ENCODE results near the gene DNAJC15.
"Not testable (repeated sequence)": the region's sequence is repeated elsewhere in the genome, so short reads cannot be mapped to it uniquely, and the experiment has no call there.

The DNAJC15 gene

DNA sequence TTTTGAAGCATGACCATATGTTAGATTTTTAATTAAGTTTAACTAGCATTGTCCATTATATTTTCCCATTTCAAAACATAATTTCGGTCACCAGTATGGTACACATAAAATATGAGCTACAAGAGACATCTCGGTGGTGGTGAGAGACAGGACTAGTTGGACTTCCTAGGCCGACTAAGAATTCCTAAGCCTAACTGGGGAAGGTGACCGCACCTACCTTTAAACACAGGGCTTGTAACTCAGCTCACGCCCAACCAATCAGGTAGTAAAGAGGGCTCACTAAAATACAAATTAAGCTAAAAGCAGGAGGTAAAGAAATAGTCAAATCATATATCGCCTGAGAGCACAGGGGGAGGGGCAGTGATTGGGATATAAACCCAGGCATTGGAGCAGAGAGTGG lies 22.9 kb downstream of the DNAJC15 start:
- DNase-seq: no peak

DNA sequence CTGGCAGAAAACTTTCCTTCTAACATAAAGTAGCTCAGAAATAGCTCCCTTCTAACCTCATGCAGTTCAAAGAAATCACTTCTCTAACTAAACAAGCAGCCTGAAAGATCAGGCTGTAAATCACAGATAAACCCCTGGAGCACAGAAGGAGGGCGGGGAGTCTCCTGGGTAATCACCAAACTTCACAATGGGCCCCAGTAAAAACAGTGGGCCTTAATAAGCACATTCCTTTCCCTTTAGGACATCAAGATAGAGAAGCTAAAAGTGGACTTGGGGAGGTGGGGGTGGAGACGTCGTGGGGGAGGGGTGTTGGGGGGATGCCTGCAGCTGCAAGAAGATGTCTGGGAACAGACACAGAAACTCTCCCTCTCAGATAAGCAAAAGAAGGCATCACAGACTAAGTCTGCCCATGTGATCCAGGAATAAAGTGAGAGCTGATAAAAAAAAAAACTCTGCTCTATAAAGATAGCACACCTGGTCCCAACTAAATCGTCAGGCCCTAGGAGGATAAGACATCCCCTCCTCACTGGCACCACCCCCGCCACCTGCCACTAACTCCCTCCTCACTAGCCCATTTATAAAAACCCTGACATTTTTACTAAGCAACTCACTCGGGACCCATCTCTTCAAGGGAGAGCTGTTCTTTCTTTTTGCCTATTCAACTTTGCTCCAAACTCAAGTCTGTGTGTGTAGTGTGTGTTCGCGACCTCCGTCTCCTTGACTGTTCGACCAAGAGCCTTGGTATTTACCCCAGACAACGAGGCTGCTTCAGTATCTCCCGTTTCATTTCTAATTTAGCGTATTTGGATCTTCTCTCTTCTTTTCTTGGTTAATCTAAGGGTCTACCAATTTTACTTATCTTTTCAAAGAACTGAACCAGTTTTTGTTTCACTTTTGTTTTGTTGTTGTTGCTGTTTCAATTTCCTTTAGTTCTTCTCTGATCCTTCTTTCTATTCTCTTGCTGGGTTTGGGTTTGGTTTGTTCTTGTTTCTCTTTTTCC lies 31.7 kb downstream of the DNAJC15 start:
- DNase-seq: no peak

DNA sequence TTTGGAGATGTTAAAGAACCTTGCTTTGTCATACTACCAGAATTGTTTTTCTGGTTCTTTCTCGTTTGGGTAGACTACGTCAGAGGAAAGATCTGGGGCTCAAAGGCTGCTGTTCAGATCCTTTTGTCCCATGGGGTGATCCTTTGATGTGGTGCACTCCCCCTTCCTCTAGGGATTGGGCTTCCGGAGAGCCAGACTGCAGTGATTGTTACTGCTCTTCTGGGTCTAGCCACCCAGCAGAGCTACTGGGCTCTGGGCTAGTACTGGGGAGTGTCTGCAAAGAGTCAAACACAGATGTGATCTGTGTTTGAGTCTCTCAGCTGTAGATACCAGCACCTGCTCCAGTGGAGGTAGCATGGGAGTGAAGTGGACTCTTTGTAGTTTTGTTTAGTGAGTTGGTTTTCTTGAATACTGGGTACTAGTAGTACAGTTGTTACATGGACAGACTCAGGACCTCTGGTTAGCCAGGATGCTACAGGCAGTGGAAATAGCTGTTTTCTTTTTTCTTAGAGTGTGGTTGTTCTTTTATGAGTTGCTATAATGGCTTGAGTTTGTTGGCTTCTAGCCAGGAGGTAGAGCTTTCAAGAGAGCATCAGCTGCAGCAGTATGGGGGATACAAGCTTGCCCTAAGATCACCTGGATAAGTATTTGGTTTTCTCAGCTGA lies 34.4 kb downstream of the DNAJC15 start:
- no peak for DNase-seq

DNA sequence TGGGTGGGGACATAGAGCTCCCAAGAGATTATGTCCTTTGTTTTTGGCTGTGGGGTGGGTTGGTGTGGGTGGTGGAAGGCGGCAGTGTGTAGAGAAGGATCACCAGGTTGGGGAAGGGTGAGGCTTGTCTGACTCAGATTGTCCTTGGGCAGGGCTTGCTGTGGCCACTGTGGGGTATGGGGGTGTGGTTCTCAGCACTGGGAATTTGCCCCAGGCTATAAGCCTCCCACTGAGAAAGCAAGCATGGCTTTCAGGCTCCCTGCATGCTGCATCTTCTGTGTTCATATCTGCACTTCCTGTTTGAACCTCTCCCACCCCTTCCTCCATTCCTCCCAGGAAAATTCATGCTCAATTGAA lies 34.9 kb downstream of the DNAJC15 start:
- DNase-seq: no peak

DNA sequence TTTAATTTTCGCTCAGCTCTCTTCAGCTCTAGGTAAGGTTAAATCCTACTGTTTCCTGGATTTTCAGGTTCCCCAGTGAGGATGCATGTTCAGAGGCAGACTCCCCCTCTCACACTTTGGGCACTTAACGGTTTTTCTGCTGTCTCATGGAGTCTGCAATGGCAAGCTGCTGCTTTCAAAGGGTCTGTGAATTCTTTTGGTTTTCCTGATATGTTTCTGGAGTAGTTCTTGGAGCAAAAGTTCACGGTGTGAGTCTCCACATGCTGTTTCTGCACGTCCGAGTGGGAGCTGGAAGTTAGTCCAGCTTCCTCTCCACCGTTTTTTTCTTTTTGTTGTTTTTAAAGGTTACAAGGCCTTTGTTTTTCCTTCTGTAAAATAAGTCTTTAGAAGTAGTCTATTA lies 35.4 kb downstream of the DNAJC15 start:
- no peak for DNase-seq

DNA sequence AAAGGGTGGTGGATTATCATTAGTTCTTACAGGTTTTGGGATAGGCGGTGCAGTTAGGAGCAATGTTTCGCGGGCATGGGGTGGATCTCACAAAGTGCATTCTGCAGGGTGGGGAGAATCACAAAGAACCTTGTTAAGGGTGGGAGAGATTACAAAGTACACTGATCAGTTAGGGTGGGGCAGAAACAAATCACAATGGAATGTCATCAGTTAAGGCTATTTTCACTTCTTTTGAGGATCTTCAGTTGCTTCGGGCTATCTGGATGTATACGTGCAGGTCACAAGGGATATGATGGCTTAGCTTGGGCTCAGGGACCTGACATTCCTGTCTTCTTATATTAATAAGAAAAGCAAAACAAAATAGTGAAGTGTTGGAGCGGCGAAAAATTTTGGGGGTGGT lies 36.4 kb downstream of the DNAJC15 start:
- not testable (repeated sequence) for DNase-seq

DNA sequence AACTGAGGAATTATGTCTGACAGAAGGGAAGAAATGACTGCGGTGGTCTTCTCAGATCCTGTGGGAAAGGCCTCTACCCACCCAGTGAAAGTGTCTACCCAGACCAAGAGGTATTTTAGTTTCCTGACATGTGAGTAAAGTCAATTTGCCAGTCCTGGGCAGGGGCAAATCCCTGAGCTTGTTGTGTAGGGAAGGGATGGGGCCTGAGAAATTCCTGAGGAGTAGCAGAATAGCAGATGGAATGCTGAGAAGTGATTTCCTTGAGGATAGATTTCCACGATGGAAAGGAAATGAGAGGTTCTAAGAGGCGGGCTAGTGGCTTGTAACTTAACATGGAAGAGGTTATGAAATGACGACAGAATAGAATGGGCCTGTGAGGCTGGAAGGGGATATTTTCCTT lies 37.4 kb downstream of the DNAJC15 start:
- DNase-seq: not testable (repeated sequence)

DNA sequence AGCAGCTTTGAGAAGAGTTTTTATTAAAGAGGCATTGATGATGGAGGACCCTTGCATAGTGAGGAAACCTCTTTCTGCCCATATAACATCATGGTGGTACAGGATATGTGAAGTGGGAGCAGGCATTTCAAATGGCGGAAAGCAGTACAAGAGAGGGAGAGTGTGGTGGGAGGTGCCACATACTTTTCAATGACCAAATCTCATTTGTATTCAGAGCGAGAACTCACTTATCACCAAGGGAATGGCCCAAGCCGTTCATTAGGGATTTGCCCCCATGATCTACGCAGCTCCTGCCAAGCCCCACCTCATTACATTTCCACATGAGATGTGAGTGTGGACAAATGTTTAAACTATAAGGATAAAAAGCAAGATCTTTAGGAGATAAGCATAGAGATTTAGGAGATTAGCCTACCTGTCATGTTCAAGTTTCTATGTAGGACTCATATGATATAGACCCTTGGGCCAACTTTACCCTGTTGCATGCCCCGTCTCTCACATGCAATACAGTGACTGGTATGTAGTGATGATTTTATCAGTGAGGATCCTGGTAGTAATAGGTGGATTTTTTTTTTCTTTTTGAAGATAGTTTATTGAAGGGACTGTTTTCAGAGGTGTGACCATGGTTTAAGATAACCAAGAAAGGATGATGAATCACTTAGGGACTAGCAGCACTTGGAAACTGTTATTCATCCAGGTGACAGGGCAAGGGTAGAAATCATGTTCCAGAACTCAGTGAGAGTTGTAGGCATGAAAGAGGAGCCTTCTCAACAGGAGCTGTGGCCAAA lies 38.3 kb downstream of the DNAJC15 start:
- DNase-seq: no peak

DNA sequence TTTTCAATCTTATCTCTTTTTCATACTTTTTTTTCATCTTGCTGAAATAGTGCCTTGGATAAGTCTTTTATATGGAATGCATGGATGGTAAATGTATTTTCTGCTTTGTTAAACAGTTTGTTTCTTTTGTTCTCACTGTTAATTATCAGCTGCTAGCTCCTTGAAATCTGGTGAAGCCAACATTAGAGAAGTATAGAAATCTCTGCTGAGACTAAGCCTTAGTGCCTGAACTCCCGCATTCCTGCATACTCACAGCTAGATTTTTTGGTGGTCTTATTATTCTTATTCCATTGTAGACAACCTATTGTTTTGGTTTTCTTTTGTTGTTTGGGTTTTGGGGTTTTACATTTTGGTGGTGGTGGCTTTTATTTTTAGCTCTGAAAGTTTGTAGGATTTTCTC lies 48.4 kb downstream of the DNAJC15 start:
- no peak for DNase-seq

DNA sequence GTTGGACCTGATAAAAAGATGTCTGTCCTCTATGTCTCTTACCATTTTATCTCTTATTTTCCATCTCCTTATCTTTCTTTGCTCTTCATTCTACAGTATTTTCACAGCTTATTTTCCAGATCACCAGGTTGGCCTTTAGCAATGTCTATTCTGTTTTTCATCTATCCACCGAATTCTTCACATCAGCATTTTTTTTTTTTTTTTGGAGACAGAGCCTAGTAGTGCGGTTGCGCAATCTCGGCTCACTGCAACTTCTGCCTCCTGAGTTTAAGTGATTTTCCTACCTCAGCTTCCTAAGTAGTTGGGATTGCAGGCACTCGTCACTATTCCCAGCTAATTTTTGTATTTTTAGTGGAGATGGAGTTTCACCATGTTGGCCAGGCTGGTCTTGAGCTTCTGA lies 49.0 kb downstream of the DNAJC15 start:
- DNase-seq: no peak

DNA sequence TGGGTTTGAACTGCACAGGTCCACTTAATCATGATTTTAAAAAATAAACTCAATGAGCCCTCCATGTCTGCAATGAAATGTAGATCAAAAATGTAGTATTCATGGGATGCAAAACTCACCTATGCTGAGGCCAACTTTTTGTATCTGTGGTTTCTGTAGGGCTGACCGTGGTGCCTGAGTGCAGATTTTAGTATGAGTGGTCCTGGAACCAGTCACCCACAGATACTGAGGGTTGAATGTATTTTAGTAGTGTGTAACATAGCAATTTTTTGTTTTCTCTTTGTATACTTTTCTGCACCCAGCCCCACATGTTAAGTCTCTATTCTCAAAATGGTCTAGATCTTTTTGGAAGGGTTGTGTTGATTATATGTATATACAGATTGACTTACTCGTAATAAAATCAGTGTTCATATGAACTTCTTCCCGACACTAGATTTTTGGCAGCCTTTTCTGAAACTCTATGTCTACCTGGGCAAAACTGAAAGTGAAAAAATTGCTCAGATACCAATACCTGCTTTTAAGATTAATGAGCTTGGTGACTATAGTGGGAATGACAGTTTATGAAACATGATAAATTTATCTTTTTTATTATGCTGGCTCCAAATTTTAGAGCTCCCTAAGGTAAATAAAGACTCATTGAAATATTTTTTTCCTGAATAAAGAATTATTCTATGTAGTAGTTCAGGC lies 51.6 kb downstream of the DNAJC15 start:
- DNase-seq: no peak

DNA sequence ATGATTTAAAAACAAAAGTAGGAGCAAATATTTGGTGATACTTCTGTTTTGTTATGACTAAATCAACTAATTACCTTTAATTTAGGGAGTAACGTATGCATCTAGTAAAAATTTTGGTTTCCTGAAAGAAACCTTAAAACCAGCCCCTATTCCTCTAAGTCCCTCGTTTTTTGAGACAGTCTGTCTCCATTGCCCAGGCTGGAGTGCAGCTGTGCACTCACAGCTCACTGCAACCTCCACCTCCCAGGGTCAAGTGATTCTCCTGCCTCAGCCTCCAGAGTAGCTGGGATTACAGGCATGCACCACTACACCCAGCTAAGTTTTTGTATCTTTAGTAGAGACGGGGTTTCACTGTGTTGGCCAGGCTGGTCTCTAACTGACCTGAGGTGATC lies 52.1 kb downstream of the DNAJC15 start:
- DNase-seq: not testable (repeated sequence)

DNA sequence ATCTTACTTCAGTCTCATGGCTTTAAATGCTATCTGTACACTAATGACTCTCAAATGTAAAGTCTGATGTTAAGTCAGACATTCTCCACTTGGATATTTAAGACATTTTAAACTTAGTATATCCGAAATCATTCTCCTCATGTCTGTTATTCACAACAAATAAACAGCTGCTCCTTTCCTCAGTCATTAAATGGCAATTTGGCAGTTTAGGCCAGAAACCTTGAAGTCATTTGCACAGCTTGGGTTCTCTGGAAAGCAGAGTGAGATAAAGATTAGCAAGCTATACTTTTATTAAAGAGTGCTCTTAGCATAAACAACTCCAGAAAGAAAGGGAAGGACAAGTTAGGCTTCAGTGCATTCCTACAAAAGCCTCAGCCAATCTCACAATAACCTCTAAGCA lies 53.7 kb downstream of the DNAJC15 start:
- DNase-seq: no peak

DNA sequence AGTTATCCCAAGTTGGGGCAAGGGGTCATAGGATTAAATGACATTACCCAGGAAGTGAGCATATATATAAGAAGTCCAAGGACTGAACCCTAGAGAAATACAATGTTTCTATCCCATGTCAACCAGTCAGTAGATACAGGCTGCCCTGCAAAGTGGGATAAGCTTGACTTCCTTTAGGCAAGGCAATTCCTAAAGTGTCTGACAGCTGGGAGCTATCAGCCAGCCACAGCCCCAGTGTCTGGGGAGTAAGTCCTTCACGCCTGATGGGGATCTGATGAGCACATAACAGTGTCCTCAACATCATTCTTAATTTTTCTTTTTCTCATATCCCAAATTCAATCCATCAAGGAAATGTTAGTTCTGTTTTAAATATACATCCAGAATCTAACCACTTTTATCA lies 54.1 kb downstream of the DNAJC15 start:
- no peak for DNase-seq

DNA sequence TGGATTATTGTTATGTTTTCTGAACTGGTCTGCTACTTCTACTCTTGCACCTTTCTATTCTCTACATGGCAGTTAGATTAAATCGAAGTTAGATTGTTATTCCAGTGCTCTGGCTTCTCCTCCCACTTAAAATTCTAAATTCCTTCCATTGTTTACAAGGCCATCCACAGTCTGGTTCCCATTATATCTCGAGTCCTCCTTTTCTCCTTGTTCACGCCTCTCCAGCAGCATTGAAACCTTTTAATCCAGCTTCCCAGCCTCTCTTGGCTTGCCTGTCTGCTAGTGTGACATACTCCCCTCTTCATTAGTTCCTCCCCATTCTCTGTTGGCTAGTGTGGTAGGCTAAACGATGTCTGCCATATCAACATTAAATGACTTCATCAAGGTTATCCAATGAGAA lies 54.5 kb downstream of the DNAJC15 start:
- DNase-seq: no peak

DNA sequence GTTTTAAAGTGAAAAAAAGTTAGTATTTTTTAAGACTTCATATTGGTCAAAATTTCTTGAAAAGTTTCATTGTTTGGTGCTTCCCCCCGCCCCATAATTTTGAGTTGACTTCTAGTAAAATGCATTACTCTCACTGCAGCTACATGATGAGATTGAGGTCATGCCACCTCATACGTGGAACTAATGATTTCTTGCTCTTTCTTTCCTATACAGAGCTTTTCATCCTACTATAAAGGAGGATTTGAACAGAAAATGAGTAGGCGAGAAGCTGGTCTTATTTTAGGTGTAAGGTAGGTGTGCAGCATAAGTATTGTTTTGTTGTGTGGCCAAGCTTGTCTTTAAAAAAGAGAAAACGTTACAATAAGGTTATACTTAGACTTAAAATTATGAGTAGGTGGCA lies 55.0 kb downstream of the DNAJC15 start:
- no peak for DNase-seq

DNA sequence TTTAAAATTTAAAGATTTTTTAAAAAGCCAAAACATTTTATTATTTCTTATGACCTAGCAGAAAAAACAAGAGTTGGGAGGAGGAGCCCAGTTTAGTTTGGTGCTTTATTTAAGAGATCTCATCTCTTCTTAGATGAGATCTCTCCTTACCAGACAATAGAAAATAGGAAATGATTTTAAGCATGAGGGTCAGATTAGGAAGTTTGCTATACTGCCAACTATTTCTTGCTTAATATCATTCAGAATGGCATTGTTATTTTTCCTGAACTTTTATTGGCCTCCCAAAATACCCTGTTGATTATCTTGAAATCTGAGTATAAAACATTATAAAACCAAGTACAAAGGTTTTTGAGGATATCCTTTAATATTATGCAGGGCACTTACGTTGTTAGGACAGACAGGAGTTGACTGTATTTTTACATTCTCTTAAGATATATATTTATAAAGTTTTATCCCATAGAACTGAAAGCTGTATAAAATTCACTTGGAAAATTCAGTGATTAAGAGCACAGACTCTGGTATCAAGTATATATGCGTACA lies 56.1 kb downstream of the DNAJC15 start:
- DNase-seq: no peak

DNA sequence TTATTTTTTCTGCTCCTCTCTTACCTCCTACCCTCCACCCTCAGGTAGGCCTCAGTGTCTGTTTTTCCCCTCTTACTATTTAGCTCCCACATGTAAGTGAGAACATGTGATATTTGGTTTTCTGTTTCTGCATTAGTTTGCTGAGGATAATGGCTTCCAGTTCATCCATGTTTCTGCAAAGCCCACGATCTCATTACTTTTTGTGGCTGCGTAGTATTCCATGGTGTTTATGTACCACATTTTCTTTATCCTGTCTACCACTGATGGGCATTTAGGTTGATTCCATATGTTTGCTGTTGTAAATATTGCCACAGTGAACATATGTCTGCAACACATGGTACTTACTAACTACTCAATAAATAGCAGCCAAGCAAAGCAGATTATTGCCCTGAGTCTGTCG lies 56.8 kb downstream of the DNAJC15 start:
- no peak for DNase-seq

DNA sequence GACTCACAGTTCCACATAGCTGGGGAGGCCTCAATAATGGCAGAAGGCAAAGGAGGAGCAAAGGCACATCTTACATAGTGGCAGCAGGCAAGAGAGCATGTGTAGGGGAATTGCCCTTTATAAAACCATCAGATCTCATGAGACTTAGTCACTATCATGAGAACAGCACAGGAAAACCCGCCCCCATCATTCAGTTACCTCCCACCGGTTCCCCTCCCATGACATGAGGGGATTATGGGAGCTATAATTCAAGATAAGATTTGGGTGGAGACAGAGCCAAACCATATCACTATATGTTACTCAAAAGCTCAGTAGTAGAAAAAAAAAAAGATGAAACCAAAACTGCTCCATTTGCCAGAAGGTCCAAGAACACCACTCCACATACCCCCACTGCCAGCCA lies 58.5 kb downstream of the DNAJC15 start:
- DNase-seq: no peak

DNA sequence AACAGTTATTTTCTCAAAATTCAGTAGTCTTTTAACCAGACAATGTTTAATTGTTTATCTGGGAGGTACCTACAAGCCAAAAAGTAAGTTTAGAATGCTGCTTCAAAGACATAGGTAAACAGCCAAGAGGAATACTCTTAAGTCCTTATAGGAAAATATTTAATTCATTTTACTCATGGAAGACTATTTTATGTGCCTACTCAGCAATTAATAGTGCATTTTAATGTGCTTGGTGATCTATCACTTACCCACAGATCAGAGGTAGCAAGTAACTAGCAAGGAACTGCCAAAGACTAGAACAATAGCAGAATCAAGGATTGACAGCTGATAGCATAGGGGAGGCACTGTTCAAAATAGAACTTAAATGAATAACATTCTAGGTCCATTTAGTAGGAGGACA lies 60.4 kb downstream of the DNAJC15 start:
- no peak for DNase-seq

DNA sequence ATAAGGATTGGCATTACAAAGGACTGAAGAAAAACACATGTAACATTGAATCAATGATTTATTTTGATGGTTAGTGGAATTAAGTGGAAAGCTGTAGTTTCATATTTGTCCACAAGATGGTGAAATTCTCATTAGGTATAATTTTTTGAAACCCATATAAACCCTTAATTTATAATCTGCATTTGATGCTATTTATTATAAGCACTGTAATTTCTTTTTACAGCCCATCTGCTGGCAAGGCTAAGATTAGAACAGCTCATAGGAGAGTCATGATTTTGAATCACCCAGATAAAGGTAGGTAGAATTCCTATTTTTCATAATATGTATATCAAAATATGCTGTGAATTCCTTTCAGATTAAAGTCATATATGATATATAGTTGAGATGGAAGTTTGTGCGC lies 62.2 kb downstream of the DNAJC15 start:
- no peak for DNase-seq

DNA sequence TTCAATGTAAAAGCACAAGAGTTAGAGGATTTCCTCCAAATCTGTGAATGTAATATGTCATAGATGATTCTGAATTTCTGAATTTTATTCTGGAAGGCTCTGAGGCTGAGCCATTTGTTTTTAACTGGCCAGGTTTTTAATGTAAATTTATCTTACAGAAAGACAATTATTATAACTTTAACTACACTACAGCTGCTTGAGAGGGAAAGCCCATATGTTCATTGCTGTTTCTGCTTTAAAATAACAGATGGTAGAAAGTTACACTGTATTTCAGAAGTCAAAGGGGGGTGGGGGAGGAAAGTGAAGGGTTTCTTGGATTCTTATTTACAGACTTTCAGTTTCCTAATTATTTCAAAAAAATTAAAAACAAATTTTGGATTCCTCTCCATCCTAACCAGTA lies 62.8 kb downstream of the DNAJC15 start:
- DNase-seq: no peak

DNA sequence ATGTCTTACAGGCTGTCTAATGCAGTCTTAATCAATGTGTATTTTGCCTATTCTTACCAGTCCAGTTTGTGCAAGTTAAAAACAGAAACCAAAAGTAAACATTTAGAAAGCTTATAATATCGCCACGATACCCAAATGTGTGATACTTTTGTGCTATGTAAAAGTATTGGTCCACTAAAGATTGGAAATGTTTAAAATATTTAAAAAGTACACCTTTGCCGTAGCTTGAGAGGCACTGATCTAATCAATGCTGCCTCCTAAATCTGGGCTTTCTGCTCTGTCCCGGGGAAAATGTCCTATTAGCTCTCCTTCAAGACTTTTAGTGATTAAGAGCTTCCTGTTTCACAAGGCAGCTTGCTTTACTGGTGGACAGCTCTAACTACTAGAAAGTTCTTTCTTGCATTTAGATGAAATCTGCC lies 64.7 kb downstream of the DNAJC15 start:
- DNase-seq: no peak

Measured in NCI-H510A treated with DMSO at 0.1 percent for 48 hours (cell line).